ENCODE data around the gene GJB2. TPM values are rescaled to one million over a fixed set of nuclear protein-coding genes. Genes with fewer than 3 reads are reported as not detected.

The GJB2 gene
- total and polyA plus RNA-seq, 2 of the 8 experiments (the other 6 are each of a cell fraction or from before 2014, with no cell fraction given), result 0.20 to 0.21 TPM

GRCh38 chr13:20174656-20175405 lies 17.9 kb downstream of the GJB2 start:
- no peak overlapping the region for H2BK15ac ChIP-seq (ENCODE audit: low read length)
- no peaks in the 10 kb centered on the region for H3K79me1 ChIP-seq (ENCODE audit: low read depth, low read length)
- peaks cover 0 to 3% (median 0%) of the 10 kb centered on the region in 4 experiments; a peak in 1 of 7 replicates for H3K27me3 ChIP-seq (replicated peaks in 1 of 4; ENCODE audit: control insufficient read depth in 3 of 4, extremely low read depth in 1 of 4, insufficient read depth in 3 of 4, low read length in 3 of 4)
- DNase-seq (ENCODE audit: low read depth in 1 of 2, low spot score in 2 of 2) (peak in 1 of 2 experiments; percentile 53), FAIRE-seq (no peak)
- peak overlapping the region; percentile 19; the same call in 1 of the 2 replicates for H2AFZ ChIP-seq (ENCODE audit: low read length)
- no peak overlapping the region for H3K9ac ChIP-seq (replicated peaks in 1 of 4; ENCODE audit: extremely low read depth in 1 of 4, low read depth in 3 of 4, low read length in 3 of 4)
- H4K20me1 ChIP-seq (replicated peaks in 1 of 2; ENCODE audit: control insufficient read depth in 1 of 2, insufficient read depth in 2 of 2, low read length in 2 of 2), result no peaks in the 10 kb centered on the region
- no peak overlapping the region for H4K91ac ChIP-seq (replicated peaks; ENCODE audit: insufficient read length, low read length)
- CTCF ChIA-PET (ENCODE audit: partially characterized antibody), result interaction anchor here (1.4 to 1.5 kb wide), 2 partner anchors 10 to 318 kb away, joined by 3 to 5 read pairs; no protein-coding TSS in a partner anchor
- H2BK12ac ChIP-seq (ENCODE audit: low read depth, low read length), result no peak overlapping the region
- no peak overlapping the region for H3K18ac ChIP-seq (ENCODE audit: extremely low read depth, low read length)
- no peak overlapping the region for H3K4ac ChIP-seq (replicated peaks; ENCODE audit: insufficient read length, low read depth, low read length)
- no peak for TF ChIP-seq RAD21 (IDR thresholded peaks at IDR 0.05 in 1 of 2, conservative IDR thresholded peaks at IDR 0.05 in 1 of 2; ENCODE audit: low read depth in 2 of 2, low read length in 2 of 2)
- TF ChIP-seq MAFK (IDR thresholded peaks at IDR 0.05; ENCODE audit: low read depth, low read length), result peak; percentile 10; the same call in 1 of the 2 replicates
- no peak for TF ChIP-seq SIRT6 (IDR thresholded peaks at IDR 0.05; ENCODE audit: low read length)
- no peaks in the 10 kb centered on the region for H3K9me3 ChIP-seq (ENCODE audit: insufficient read depth in 2 of 2, low read depth in 1 of 2, low read length in 1 of 2)
- no peak overlapping the region for H3K23ac ChIP-seq (ENCODE audit: insufficient read length)
- POLR2A ChIA-PET (ENCODE audit: partially characterized antibody), result no interaction called here
- H3K56ac ChIP-seq (replicated peaks; ENCODE audit: insufficient read length, low read depth, low read length), result no peak overlapping the region
- no peak overlapping the region for H4K8ac ChIP-seq (ENCODE audit: extremely low read depth, insufficient read depth, low read length)
- H3K14ac ChIP-seq (ENCODE audit: insufficient read length), result no peak overlapping the region
- no peak overlapping the region for H2BK5ac ChIP-seq (ENCODE audit: low read depth, low read length)
- 81% methylated on average over 20 of the region's 22 CpGs; no CpG with 5 or more reads in 1 of the 2 experiments for WGBS, 2 experiments (ENCODE audit: extremely low coverage in 1 of 2, insufficient coverage in 1 of 2, insufficient read length in 1 of 2, insufficient replicate concordance in 2 of 2, low coverage in 1 of 2, low lambda C conversion rate in 2 of 2, missing lambda C conversion rate in 1 of 2)
- no peak overlapping the region for H3K27ac ChIP-seq (ENCODE audit: low read depth, low read length)
- no peak overlapping the region for H3K4me3 ChIP-seq (ENCODE audit: extremely low read depth in 1 of 4, insufficient read depth in 2 of 4, low read depth in 3 of 4, low read length in 4 of 4)
- no peaks in the 10 kb centered on the region for H3K23me2 ChIP-seq (ENCODE audit: low read depth, low read length)
- no peak overlapping the region for H2BK20ac ChIP-seq (ENCODE audit: low read length)
- no peaks in the 10 kb centered on the region for H3K36me3 ChIP-seq (ENCODE audit: control insufficient read depth in 2 of 4, insufficient read depth in 4 of 4, low read length in 3 of 4)
- no peaks in the 10 kb centered on the region for H3K79me2 ChIP-seq (ENCODE audit: control insufficient read depth in 1 of 2, insufficient read depth in 2 of 2, low read length in 2 of 2)
- H2AK5ac ChIP-seq (ENCODE audit: low read depth, low read length), result no peak overlapping the region
- no peak overlapping the region for H3K4me2 ChIP-seq (ENCODE audit: insufficient read depth in 1 of 2, low read depth in 2 of 2, low read length in 2 of 2)
- H2BK120ac ChIP-seq (replicated peaks; ENCODE audit: low read depth, low read length), result no peak overlapping the region
- no peak overlapping the region for H4K5ac ChIP-seq (ENCODE audit: insufficient read length, low read depth, low read length)
- peaks cover 0 to 7% (median 0%) of the 10 kb centered on the region in 4 experiments; a peak in 1 of 7 replicates for H3K4me1 ChIP-seq (replicated peaks in 1 of 4; ENCODE audit: control insufficient read depth in 3 of 4, insufficient read depth in 4 of 4, low read length in 3 of 4)
